H1 (cell line): ENCODE measurements around the gene KLHDC8A. TPM values are rescaled to one million over a fixed set of nuclear protein-coding genes. Genes with fewer than 3 reads are reported as not detected.

ENCODE experiments used
- CTCF ChIA-PET: fragments of 300-600 bp; sonication (Branson Sonifier 250); formaldehyde crosslinking; loops from one replicate; lab custom pipeline; 2021; ENCODE audit not compliant: partially characterized antibody; lab: Charles Lee
- POLR2A ChIA-PET: fragments of 300-600 bp; sonication (Branson Sonifier 250); formaldehyde crosslinking; loops from one replicate; lab custom pipeline; 2021; ENCODE audit warnings: inconsistent platforms; ENCODE audit not compliant: partially characterized antibody; lab: Charles Lee
- DNase-seq, 2 experiments: peaks; one replicate each; pipeline versions ENCODE4 v3.0.0 to v3.0.0-alpha.2; 2010 to 2022; ENCODE audit warnings: low spot score in 2 of 2, low read depth in 1 of 2, mixed read lengths in 1 of 2
- FAIRE-seq: peaks from 2 replicates; lab custom pipeline; 2011; peaks lifted over from hg19 to GRCh38; lab: Jason Lieb, UNC
- H2AFZ ChIP-seq: 2 replicates; pipeline ENCODE4 v1.8.1; 2012; ENCODE audit warnings: low read length, inconsistent platforms
- H2AK5ac ChIP-seq: 2 replicates; pipeline ENCODE4 v1.6.1; 2013; ENCODE audit warnings: low read depth, low read length
- H2BK120ac ChIP-seq: replicated peaks from 2 replicates; pipeline ENCODE3; 2013; ENCODE audit warnings: low read depth, low read length, inconsistent platforms
- H2BK12ac ChIP-seq: 2 replicates; pipeline ENCODE4 v1.6.1; 2013; ENCODE audit warnings: low read depth, low read length
- H2BK15ac ChIP-seq: 2 replicates; pipeline ENCODE4 v1.6.1; 2013; ENCODE audit warnings: low read length
- H2BK20ac ChIP-seq: 2 replicates; pipeline ENCODE4 v1.6.1; 2013; ENCODE audit warnings: low read length
- H2BK5ac ChIP-seq: 2 replicates; pipeline ENCODE4 v1.6.1; 2013; ENCODE audit warnings: low read depth, low read length
- H3K14ac ChIP-seq: 2 replicates; pipeline ENCODE4 v1.6.1; 2013; ENCODE audit warnings: inconsistent platforms; ENCODE audit not compliant: insufficient read length
- H3K18ac ChIP-seq: 2 replicates; pipeline ENCODE4 v1.6.1; 2013; ENCODE audit warnings: low read length; ENCODE audit errors: extremely low read depth
- H3K23ac ChIP-seq: 2 replicates; pipeline ENCODE4 v1.6.1; 2013; ENCODE audit warnings: inconsistent platforms; ENCODE audit not compliant: insufficient read length
- H3K23me2 ChIP-seq: 2 replicates; pipeline ENCODE4 v1.6.1; 2013; ENCODE audit warnings: low read depth, low read length
- H3K27ac ChIP-seq: 2 replicates; pipeline ENCODE4 v1.6.1; 2011; ENCODE audit warnings: low read depth, low read length, inconsistent platforms
- H3K27me3 ChIP-seq, 4 experiments: replicated peaks in 1 of 4; 1 replicate in 1 of 4; 2 replicates in 3 of 4; pipeline versions ENCODE4 v1.6.1 to v1.8.1; 2011 to 2013; ENCODE audit warnings: low read length in 3 of 4, mild to moderate bottlenecking in 3 of 4, inconsistent platforms in 2 of 4, mixed read lengths in 2 of 4, moderate library complexity in 1 of 4; ENCODE audit not compliant: control insufficient read depth in 3 of 4, insufficient read depth in 3 of 4; ENCODE audit errors: extremely low read depth in 1 of 4
- H3K36me3 ChIP-seq, 4 experiments: 2 replicates each; pipeline versions ENCODE4 v1.6.1 to v1.8.1; 2011 to 2013; ENCODE audit warnings: mild to moderate bottlenecking in 4 of 4, low read length in 3 of 4, moderate library complexity in 2 of 4, control low read depth in 1 of 4, inconsistent platforms in 1 of 4; ENCODE audit not compliant: insufficient read depth in 4 of 4, control insufficient read depth in 2 of 4
- H3K4ac ChIP-seq: replicated peaks from 2 replicates; pipeline ENCODE3; 2013; ENCODE audit warnings: low read length, low read depth, mixed read lengths, inconsistent platforms; ENCODE audit not compliant: insufficient read length
- H3K4me1 ChIP-seq, 4 experiments: replicated peaks in 1 of 4; 1 replicate in 1 of 4; 2 replicates in 3 of 4; pipeline versions ENCODE4 v1.6.1 to v1.8.1; 2011 to 2013; ENCODE audit warnings: low read length in 3 of 4, inconsistent platforms in 2 of 4, mixed read lengths in 1 of 4; ENCODE audit not compliant: insufficient read depth in 4 of 4, control insufficient read depth in 3 of 4
- H3K4me2 ChIP-seq, 2 experiments: 2 replicates each; pipeline versions ENCODE4 v1.6.1 to v1.8.1; 2011 to 2013; ENCODE audit warnings: low read depth in 2 of 2, low read length in 2 of 2, control low read depth in 1 of 2, inconsistent platforms in 1 of 2, mild to moderate bottlenecking in 1 of 2; ENCODE audit not compliant: insufficient read depth in 1 of 2
- H3K4me3 ChIP-seq, 4 experiments: fragments of 200-600, 300-600 bp in 1 of 4; sonication (generic), shearing (Covaris generic), sonication (Bioruptor Twin) in 1 of 4; 2 replicates each; pipeline versions ENCODE4 v1.5.1 to v1.8.1; 2011 to 2016; ENCODE audit warnings: low read length in 4 of 4, low read depth in 3 of 4, control low read depth in 2 of 4, inconsistent platforms in 2 of 4, mild to moderate bottlenecking in 2 of 4, mixed read lengths in 1 of 4, moderate library complexity in 1 of 4; ENCODE audit not compliant: insufficient read depth in 2 of 4; ENCODE audit errors: extremely low read depth in 1 of 4
- H3K56ac ChIP-seq: replicated peaks from 2 replicates; pipeline ENCODE3; 2013; ENCODE audit warnings: low read depth, mild to moderate bottlenecking, mixed read lengths, low read length, inconsistent platforms; ENCODE audit not compliant: insufficient read length
- H3K79me1 ChIP-seq: 2 replicates; pipeline ENCODE4 v1.6.1; 2013; ENCODE audit warnings: low read depth, low read length, control low read depth
- H3K79me2 ChIP-seq, 2 experiments: 2 replicates each; pipeline versions ENCODE4 v1.6.1 to v1.8.1; 2012 to 2013; ENCODE audit warnings: low read length in 2 of 2, mild to moderate bottlenecking in 2 of 2, inconsistent platforms in 1 of 2; ENCODE audit not compliant: insufficient read depth in 2 of 2, control insufficient read depth in 1 of 2
- H3K9ac ChIP-seq, 4 experiments: replicated peaks in 1 of 4; 1 replicate in 1 of 4; 2 replicates in 3 of 4; pipeline versions ENCODE4 v1.6.1 to v1.8.1; 2011 to 2013; ENCODE audit warnings: low read depth in 3 of 4, low read length in 3 of 4, control low read depth in 2 of 4, mild to moderate bottlenecking in 2 of 4, moderate library complexity in 2 of 4, inconsistent platforms in 1 of 4; ENCODE audit errors: extremely low read depth in 1 of 4
- H3K9me3 ChIP-seq, 2 experiments: 2 replicates each; pipeline versions ENCODE4 v1.6.1 to v1.8.1; 2012 to 2013; ENCODE audit warnings: mild to moderate bottlenecking in 2 of 2, moderate library complexity in 2 of 2, control low read depth in 1 of 2, inconsistent platforms in 1 of 2, low read depth in 1 of 2, low read length in 1 of 2, mixed read lengths in 1 of 2; ENCODE audit not compliant: insufficient read depth in 2 of 2
- H4K20me1 ChIP-seq, 2 experiments: replicated peaks in 1 of 2; 2 replicates each; pipeline versions ENCODE3 to v1.8.1; 2011 to 2013; ENCODE audit warnings: inconsistent platforms in 2 of 2, low read length in 2 of 2, mild to moderate bottlenecking in 1 of 2; ENCODE audit not compliant: insufficient read depth in 2 of 2, control insufficient read depth in 1 of 2
- H4K5ac ChIP-seq: 2 replicates; pipeline ENCODE4 v1.6.1; 2013; ENCODE audit warnings: low read length, low read depth, mixed read lengths, inconsistent platforms; ENCODE audit not compliant: insufficient read length
- H4K8ac ChIP-seq: 2 replicates; pipeline ENCODE4 v1.8.0; 2013; ENCODE audit warnings: mild to moderate bottlenecking, moderate library complexity, low read length, inconsistent platforms; ENCODE audit not compliant: insufficient read depth; ENCODE audit errors: extremely low read depth
- H4K91ac ChIP-seq: replicated peaks from 2 replicates; pipeline ENCODE3; 2013; ENCODE audit warnings: low read length, mixed read lengths, inconsistent platforms; ENCODE audit not compliant: insufficient read length
- CEBPB ChIP-seq: IDR thresholded peaks from 2 replicates; pipeline ENCODE4 v1.6.1; 2012; ENCODE audit warnings: low read depth, low read length
- CHD1 ChIP-seq: IDR thresholded peaks from 2 replicates; pipeline ENCODE4 v1.6.1; 2012; ENCODE audit warnings: low read depth, low read length, improper control_type of control experiment
- CREB1 ChIP-seq: IDR thresholded peaks from 2 replicates; pipeline ENCODE4 v1.6.1; 2012; ENCODE audit warnings: inconsistent platforms
- EZH2 ChIP-seq: fragments of 200-600 bp; sonication (generic); IDR thresholded peaks from 2 replicates; pipeline ENCODE4 v1.7.1; 2012; ENCODE audit warnings: low read depth, mild to moderate bottlenecking, moderate library complexity, low read length, inconsistent platforms; ENCODE audit not compliant: severe bottlenecking
- GABPA ChIP-seq: IDR thresholded peaks from 2 replicates; pipeline ENCODE4 v1.6.1; 2011; ENCODE audit warnings: mild to moderate bottlenecking, low read length, moderate library complexity, borderline replicate concordance; ENCODE audit not compliant: insufficient read depth
- HDAC2 ChIP-seq, 2 experiments: fragments of 300-600 bp in 1 of 2; sonication (generic) in 1 of 2; IDR thresholded peaks; 2 replicates each; pipeline ENCODE4 v1.6.1; 2011 to 2012; ENCODE audit warnings: low read depth in 2 of 2, low read length in 2 of 2, mild to moderate bottlenecking in 2 of 2, moderate library complexity in 2 of 2, borderline replicate concordance in 1 of 2, inconsistent platforms in 1 of 2
- JUN ChIP-seq: IDR thresholded peaks from 2 replicates; pipeline ENCODE4 v1.6.1; 2011; ENCODE audit warnings: low read depth, mild to moderate bottlenecking, improper control_type of control experiment, low read length
- MAFK ChIP-seq: IDR thresholded peaks from 2 replicates; pipeline ENCODE4 v1.6.1; 2012; ENCODE audit warnings: low read depth, mild to moderate bottlenecking, improper control_type of control experiment, low read length
- NANOG ChIP-seq: IDR thresholded peaks from 2 replicates; pipeline ENCODE4 v1.6.1; 2011; ENCODE audit warnings: low read length, low read depth, mild to moderate bottlenecking, inconsistent platforms; ENCODE audit not compliant: insufficient read depth, poor library complexity, severe bottlenecking
- RBBP5 ChIP-seq: IDR thresholded peaks from 2 replicates; pipeline ENCODE4 v1.7.1; 2012; ENCODE audit warnings: low read depth, mild to moderate bottlenecking, inconsistent platforms, low read length, moderate library complexity, borderline replicate concordance
- SP1 ChIP-seq: IDR thresholded peaks from 2 replicates; pipeline ENCODE4 v1.6.1; 2011; ENCODE audit warnings: low read depth, low read length
- TEAD4 ChIP-seq: IDR thresholded peaks from 2 replicates; pipeline ENCODE4 v1.6.1; 2012; ENCODE audit warnings: low read depth, low read length, inconsistent platforms, mixed read lengths
- USF2 ChIP-seq: IDR thresholded peaks from 2 replicates; pipeline ENCODE4 v1.6.1; 2011; ENCODE audit warnings: low read length, improper control_type of control experiment
- YY1 ChIP-seq: IDR thresholded peaks from 2 replicates; pipeline ENCODE4 v1.6.1; 2011; ENCODE audit warnings: low read depth, mild to moderate bottlenecking, low read length
- ZNF274 ChIP-seq: IDR thresholded peaks from 2 replicates; pipeline ENCODE4 v1.7.0; 2012; ENCODE audit warnings: low read length, borderline replicate concordance; ENCODE audit errors: extremely low read depth
- polyA plus RNA-seq, 7 experiments: library from polyadenylated mRNA; depleted of rRNA in 3 of 7; stranded (reverse) in 5 of 7; unstranded in 2 of 7; fragments of >200 nt in 5 of 7; fragments of 200-250 nt in 2 of 7; gene quantifications; 1 replicate in 5 of 7; 2 replicates in 1 of 7; 4 replicates in 1 of 7; pipeline versions ENCODE4 v1.2.1 to v1.2.3, GENCODE V29; 2011 to 2013; ENCODE audit warnings: missing spikeins in 2 of 7, mixed read lengths in 2 of 7
- total RNA-seq: library from RNA; stranded (reverse); fragmentation: NEBNext Ultra II Directional; extraction: Animal tissue kit (Norgen Biotek cat#: 25700); gene quantifications from 2 replicates; pipeline ENCODE4 v1.2.1, GENCODE V29; 2021

The KLHDC8A gene
- total and polyA plus RNA-seq, 2 of the 8 experiments (the other 6 are each of a cell fraction or from before 2014, with no cell fraction given) = 1.9 to 3.4 TPM

- H2AK5ac ChIP-seq = no peak overlapping the region
- H3K23me2 ChIP-seq = no peaks in the 10 kb centered on the region
- H4K20me1 ChIP-seq = no peaks in the 10 kb centered on the region
- no peak overlapping the region for H2BK12ac ChIP-seq
- no peak overlapping the region for H3K27ac ChIP-seq
- H3K4me2 ChIP-seq = no peak overlapping the region
- H4K8ac ChIP-seq = no peak overlapping the region
- no peak overlapping the region for H2BK5ac ChIP-seq
- H3K18ac ChIP-seq = no peak overlapping the region
- H4K5ac ChIP-seq = no peak overlapping the region
- H3K27me3 ChIP-seq = no peaks in the 10 kb centered on the region
- no peaks in the 10 kb centered on the region for H3K79me1 ChIP-seq
- POLR2A ChIA-PET = no interaction called here
- H2BK15ac ChIP-seq = no peak overlapping the region
- H3K4me3 ChIP-seq = no peak overlapping the region
- no peak overlapping the region for H3K14ac ChIP-seq
- H2BK120ac ChIP-seq = no peak overlapping the region
- H3K56ac ChIP-seq = no peak overlapping the region
- no peak overlapping the region for H2BK20ac ChIP-seq
- no peak overlapping the region for H3K4ac ChIP-seq
- H3K23ac ChIP-seq = no peak overlapping the region
- no peaks in the 10 kb centered on the region for H3K36me3 ChIP-seq
- no peak overlapping the region for H4K91ac ChIP-seq
- CTCF ChIA-PET = interaction anchor here (0.6 to 14.6 kb wide), 3 partner anchors 15 to 150 kb away, joined by 3 to 207 read pairs (median 3); partner anchors contain the start of gene KLHDC8A
- H3K79me2 ChIP-seq = no peaks in the 10 kb centered on the region
- no peak overlapping the region for H3K9ac ChIP-seq
- H3K4me1 ChIP-seq = peaks cover 4 to 22% (median 18%) of the 10 kb centered on the region in 4 experiments; a peak in 5 of 7 replicates
- DNase-seq (no peak), FAIRE-seq (no peak)
- H2AFZ ChIP-seq = no peak overlapping the region
- no peaks in the 10 kb centered on the region for H3K9me3 ChIP-seq
- TF ChIP-seq JUN = no peak
- no peak for TF ChIP-seq TEAD4
- TF ChIP-seq EZH2 = no peak
- no peak for TF ChIP-seq YY1
- TF ChIP-seq MAFK = no peak
- TF ChIP-seq CEBPB = no peak
- no peak for TF ChIP-seq GABPA
- no peak for TF ChIP-seq ZNF274
- no peak for TF ChIP-seq NANOG
- TF ChIP-seq USF2 = no peak
- TF ChIP-seq HDAC2 (IDR thresholded peaks at IDR 0.05; ENCODE audit: borderline replicate concordance in 1 of 2, low read depth in 2 of 2, low read length in 2 of 2) = no peak
- no peak for TF ChIP-seq CHD1
- TF ChIP-seq CREB1 = no peak
- no peak for TF ChIP-seq RBBP5
- TF ChIP-seq SP1 = no peak
These were observed 14.1 kb upstream of the KLHDC8A start for GRCh38 chr1:205370780-205371179.
